T-cell (primary cell): ENCODE measurements around the gene GNPTG. TPM values are rescaled to one million over a fixed set of nuclear protein-coding genes. Genes with fewer than 3 reads are reported as not detected.

Experiments
- ATAC-seq, 4 experiments: fragments of 200-7000 bp in 3 of 4; fragments of 150-1000 bp in 1 of 4; cut with Tn5 transposase; replicated peaks in 1 of 4; 1 replicate in 3 of 4; 2 replicates in 1 of 4; pipeline ENCODE4 v1.10.0; 2021; ENCODE audit warnings: moderate library complexity in 3 of 4, mild to moderate bottlenecking in 2 of 4, moderate number of reproducible peaks in 1 of 4
- CTCF ChIA-PET, 2 donors: fragments of 300-600 bp; sonication (Branson Sonifier 250); formaldehyde crosslinking; loops; one replicate each; lab custom pipeline; 2022; ENCODE audit warnings: antibody characterized with exemption in 2 of 2; lab: Charles Lee
- POLR2A ChIA-PET, 2 donors: fragments of 300-600 bp; sonication (Branson Sonifier 250); formaldehyde crosslinking; loops; one replicate each; lab custom pipeline; 2022; ENCODE audit warnings: antibody characterized with exemption in 2 of 2; lab: Charles Lee
- DNase-seq, 35 experiments: peaks; one replicate each; pipeline versions ENCODE4 v3.0.0 to v3.0.0-alpha.2; 2013 to 2023
- H3K27ac ChIP-seq: one replicate; pipeline ENCODE4 v1.5.1; 2013; ENCODE audit warnings: low read length
- H3K27me3 ChIP-seq, 2 experiments: replicated peaks in 1 of 2; 1 replicate in 1 of 2; 2 replicates in 1 of 2; pipeline versions ENCODE4 v1.6.1 to v1.7.0; 2013; ENCODE audit warnings: low read length in 1 of 2, mixed read lengths in 1 of 2; ENCODE audit not compliant: control insufficient read depth in 2 of 2, insufficient read depth in 2 of 2; ENCODE audit errors: extremely low read depth in 1 of 2
- H3K36me3 ChIP-seq, 2 donors: 1 replicate in 1 of 2; 2 replicates in 1 of 2; pipeline versions ENCODE4 v1.6.1 to v1.7.0; 2013; ENCODE audit warnings: low read length in 1 of 2; ENCODE audit not compliant: control insufficient read depth in 2 of 2, insufficient read depth in 1 of 2; ENCODE audit errors: extremely low read depth in 1 of 2
- H3K4me1 ChIP-seq, 2 experiments: 1 replicate in 1 of 2; 2 replicates in 1 of 2; pipeline versions ENCODE4 v1.6.1 to v1.7.0; 2013; ENCODE audit warnings: low read length in 2 of 2, mixed read lengths in 1 of 2; ENCODE audit not compliant: insufficient read depth in 2 of 2, control insufficient read depth in 1 of 2; ENCODE audit errors: extremely low read depth in 1 of 2
- H3K4me3 ChIP-seq, 2 donors: 1 replicate in 1 of 2; 2 replicates in 1 of 2; pipeline versions ENCODE4 v1.5.1 to v1.7.0; 2013; ENCODE audit warnings: mild to moderate bottlenecking in 2 of 2, low read length in 1 of 2, moderate library complexity in 1 of 2; ENCODE audit not compliant: control insufficient read depth in 1 of 2; ENCODE audit errors: extremely low read depth in 1 of 2
- H3K9me3 ChIP-seq: 2 replicates; pipeline ENCODE4 v1.7.0; 2013
- H3K27ac Mint-ChIP-seq, 2 donors: one replicate each; pipeline ENCODE4 v1.8.0; 2020 to 2021; ENCODE audit warnings: mild to moderate bottlenecking in 2 of 2, mixed read lengths in 2 of 2
- H3K27me3 Mint-ChIP-seq, 2 donors: one replicate each; pipeline ENCODE4 v1.8.0; 2021 to 2022; ENCODE audit warnings: mixed read lengths in 2 of 2
- H3K36me3 Mint-ChIP-seq: one replicate; pipeline ENCODE4 v1.8.0; 2021; ENCODE audit warnings: mixed read lengths
- H3K4me1 Mint-ChIP-seq, 3 donors: one replicate each; pipeline ENCODE4 v1.8.0; 2020 to 2022; ENCODE audit warnings: mixed read lengths in 3 of 3, mild to moderate bottlenecking in 1 of 3
- H3K4me3 Mint-ChIP-seq, 3 donors: one replicate each; pipeline ENCODE4 v1.8.0; 2020 to 2022; ENCODE audit warnings: mild to moderate bottlenecking in 3 of 3, mixed read lengths in 3 of 3, moderate library complexity in 3 of 3
- H3K9me3 Mint-ChIP-seq, 3 donors: one replicate each; pipeline ENCODE4 v1.8.0; 2020 to 2022; ENCODE audit warnings: mixed read lengths in 3 of 3
- WGBS: methylation state at CpG from one replicate; pipeline ENCODE4 v1.1.5; 2013; ENCODE audit warnings: missing lambda C conversion rate; ENCODE audit not compliant: insufficient coverage; 5-methylcytosine and 5-hydroxymethylcytosine counted together
- total RNA-seq, 35 experiments: library from RNA in 6 of 35; stranded (reverse) in 6 of 35; fragments of 120-200 nt in 1 of 35; gene quantifications; one replicate each; pipeline versions ENCODE4 v1.2.1 to v1.2.4 and lab custom pipeline; 2013 to 2026

The GNPTG gene
- total RNA-seq, 5 donors from 2014 or later (not counting 1 experiment from before 2014, with no cell fraction given): 42.6 to 66.5 (median 63.1) TPM

DNA sequence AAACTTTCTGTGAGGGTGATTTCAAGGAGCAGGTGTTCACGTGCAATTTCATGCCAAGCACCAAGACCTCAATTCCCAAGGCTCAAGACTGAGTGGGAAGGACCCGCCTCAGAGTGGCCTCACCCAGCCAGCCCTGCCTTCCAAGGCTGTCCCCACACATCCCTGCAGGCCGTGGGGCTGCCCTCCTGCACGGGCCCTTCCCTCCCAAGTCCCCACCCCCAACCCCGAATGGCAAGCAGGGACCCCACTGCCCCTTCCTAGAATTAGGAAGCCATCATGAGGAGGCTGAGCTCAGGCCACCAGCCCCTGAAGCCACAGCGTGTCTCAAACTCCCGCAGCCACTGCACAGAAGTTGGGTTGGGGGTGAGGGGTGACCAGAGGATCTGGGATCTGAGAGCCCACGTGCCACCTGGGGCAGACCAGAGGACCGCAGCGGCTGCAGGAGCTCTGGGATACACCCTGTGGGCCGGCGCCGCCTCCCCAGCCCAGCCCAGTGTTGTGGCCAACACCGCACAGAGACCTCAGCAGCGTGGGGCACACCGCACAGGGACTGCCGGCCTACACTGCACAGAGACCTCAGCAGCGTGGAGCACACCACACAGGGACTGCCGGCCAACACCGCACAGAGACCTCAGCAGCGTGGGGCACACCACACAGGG is 20.7 kb downstream of the GNPTG start:
- DNase-seq: no peak
- no peak overlapping the region for H3K27ac Mint-ChIP-seq
- H3K9me3 ChIP-seq: no peaks in the 10 kb centered on the region
- no peaks in the 10 kb centered on the region for H3K27me3 ChIP-seq
- 90% methylated on average over 2 of the region's 21 CpGs for WGBS
- ATAC-seq: no peak
- no peaks in the 10 kb centered on the region for H3K4me1 ChIP-seq
- no peak overlapping the region for H3K4me3 Mint-ChIP-seq
- no peaks in the 10 kb centered on the region for H3K4me1 Mint-ChIP-seq
- ChIA-PET CTCF (interaction anchor here in 1 of 2 donors (0.7 kb wide), 1 partner anchor 88 kb away, joined by 3 read pairs; no protein-coding TSS in a partner anchor), POLR2A (no interaction called here)
- no peak overlapping the region for H3K27ac ChIP-seq
- H3K9me3 Mint-ChIP-seq: no peaks in the 10 kb centered on the region
- no peaks in the 10 kb centered on the region for H3K27me3 Mint-ChIP-seq
- H3K36me3 ChIP-seq: peaks cover 9 to 26% of the 10 kb centered on the region in 2 donors
- H3K36me3 Mint-ChIP-seq: peaks cover 3% of the 10 kb centered on the region
- no peak overlapping the region for H3K4me3 ChIP-seq

DNA sequence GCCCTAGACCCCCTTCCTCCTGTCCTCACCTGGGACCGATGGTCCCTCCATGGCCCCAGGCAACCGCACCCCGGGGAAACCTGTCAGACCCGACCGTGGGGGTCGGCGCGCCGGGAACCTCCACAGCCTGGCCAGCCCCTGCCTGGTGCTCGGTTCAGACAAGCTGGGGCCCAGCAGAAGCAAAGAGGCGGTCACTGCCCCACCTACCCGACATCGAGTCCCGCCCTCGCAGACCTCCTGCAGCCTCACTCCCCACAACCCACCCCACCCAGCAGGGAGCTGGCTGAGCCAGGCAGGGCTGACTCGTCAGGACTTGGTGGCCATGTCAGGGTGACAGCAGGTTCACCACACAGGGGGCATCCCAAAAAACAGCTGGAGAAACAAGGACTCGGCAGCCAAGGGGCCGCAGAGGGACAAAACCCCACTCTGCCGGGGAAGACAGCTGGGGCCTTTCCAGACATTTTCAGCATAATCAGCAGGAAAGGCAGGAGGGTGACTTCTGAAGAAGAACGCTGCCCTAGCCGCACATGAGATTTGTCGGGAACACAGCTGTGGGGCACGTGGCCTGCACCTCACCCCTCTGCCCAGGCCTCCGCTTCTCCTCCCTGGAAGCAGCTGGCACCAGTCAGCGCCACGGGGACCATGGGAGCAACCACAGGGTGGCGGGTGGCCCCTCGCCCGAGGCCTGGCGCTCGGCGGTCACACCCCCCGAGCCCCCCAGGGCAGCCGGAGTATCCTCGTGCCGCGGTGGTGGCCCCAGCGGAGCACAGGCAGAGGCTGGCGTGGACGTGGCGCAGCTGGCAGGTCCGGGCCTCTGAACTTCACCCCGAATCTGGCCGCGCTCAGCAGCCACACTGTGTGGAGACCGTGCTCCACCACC is 22.9 kb downstream of the GNPTG start:
- Mint-ChIP-seq H3K27me3 (no peaks in the 10 kb centered on the region), H3K4me1 (peaks cover 9 to 14% (median 10%) of the 10 kb centered on the region in 3 donors), H3K27ac (no peak overlapping the region), H3K36me3 (peaks cover 3% of the 10 kb centered on the region), H3K4me3 (no peak overlapping the region), H3K9me3 (no peaks in the 10 kb centered on the region)
- H3K9me3 ChIP-seq: no peaks in the 10 kb centered on the region
- peaks cover 18 to 20% of the 10 kb centered on the region in 2 donors for H3K36me3 ChIP-seq
- CTCF ChIA-PET: no interaction called here
- POLR2A ChIA-PET: interaction anchor here in 1 of 2 donors (0.7 kb wide), 1 partner anchor 32 kb away, joined by 3 read pairs; no protein-coding TSS in a partner anchor
- 96% methylated on average over 44 of the region's 46 CpGs for WGBS
- no peak for ATAC-seq
- no peak for DNase-seq
- H3K27ac ChIP-seq: no peak overlapping the region
- H3K4me1 ChIP-seq: peaks cover 0 to 12% of the 10 kb centered on the region in 2 experiments
- no peak overlapping the region for H3K4me3 ChIP-seq
- H3K27me3 ChIP-seq: peaks cover 0 to 2% of the 10 kb centered on the region in 2 experiments

DNA sequence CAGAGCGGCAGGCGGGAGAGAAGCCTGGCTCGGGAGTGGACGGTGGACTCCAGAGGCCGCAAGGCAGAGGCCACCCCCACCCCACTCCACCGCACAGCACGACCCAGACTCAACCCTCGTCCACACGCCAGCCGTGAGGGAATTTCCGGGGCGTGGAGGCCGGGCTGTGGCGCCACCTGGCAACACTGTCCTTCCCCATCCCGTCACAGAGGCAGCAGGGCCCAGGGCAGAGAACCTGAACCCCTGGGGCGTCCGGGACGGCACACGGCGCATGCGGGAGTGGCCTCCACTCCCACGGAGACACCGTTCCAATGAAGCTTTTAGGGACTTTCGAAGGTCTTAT is 23.5 kb downstream of the GNPTG start:
- ChIA-PET CTCF (no interaction called here), POLR2A (no interaction called here)
- peaks cover 3 to 18% of the 10 kb centered on the region in 2 experiments for H3K4me1 ChIP-seq
- WGBS: 96% methylated on average over 20 of the region's 24 CpGs
- Mint-ChIP-seq H3K4me1 (peaks cover 13 to 19% (median 14%) of the 10 kb centered on the region in 3 donors), H3K9me3 (no peaks in the 10 kb centered on the region), H3K36me3 (peaks cover 3% of the 10 kb centered on the region), H3K4me3 (no peak overlapping the region), H3K27ac (no peak overlapping the region), H3K27me3 (no peaks in the 10 kb centered on the region)
- DNase-seq (no peak), ATAC-seq (no peak)
- H3K27me3 ChIP-seq: peaks cover 0 to 2% of the 10 kb centered on the region in 2 experiments
- peaks cover 16 to 18% of the 10 kb centered on the region in 2 donors for H3K36me3 ChIP-seq
- no peak overlapping the region for H3K4me3 ChIP-seq
- H3K9me3 ChIP-seq: no peaks in the 10 kb centered on the region
- no peak overlapping the region for H3K27ac ChIP-seq

DNA sequence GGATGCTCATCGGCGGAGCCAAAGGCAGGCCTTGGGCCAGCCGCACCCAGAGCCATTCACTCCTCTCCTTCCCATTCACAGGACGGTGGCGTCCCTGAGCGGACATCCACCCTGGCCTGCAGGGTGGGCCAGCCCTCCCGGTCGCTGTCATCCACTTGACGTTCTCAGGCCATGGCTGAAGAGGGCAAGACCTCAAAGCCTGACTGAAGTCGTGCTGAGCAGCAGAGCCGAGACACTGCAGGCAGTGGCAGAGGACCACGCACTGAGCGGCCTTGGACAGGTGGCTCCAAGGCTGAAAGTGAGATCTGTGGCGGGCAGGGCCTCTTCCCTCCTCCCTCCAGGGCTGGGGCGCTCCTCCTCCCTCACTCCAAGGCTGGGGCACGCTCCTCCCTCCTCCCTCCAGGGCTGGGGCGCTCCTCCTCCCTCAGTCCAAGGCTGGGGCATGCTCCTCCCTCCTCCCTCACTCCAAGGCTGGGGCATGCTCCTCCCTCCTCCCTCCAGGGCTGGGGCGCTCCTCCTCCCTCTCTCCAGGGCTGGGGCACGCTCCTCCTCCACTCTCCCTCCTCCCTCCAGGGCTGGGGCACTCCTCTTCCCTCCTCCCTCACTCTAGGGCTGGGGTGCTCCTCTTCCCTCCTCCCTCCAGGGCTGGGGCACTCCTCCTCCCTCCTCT is 24.1 kb downstream of the GNPTG start:
- DNase-seq: no peak
- 96% methylated on average over 14 of the region's 19 CpGs for WGBS
- peaks cover 14 to 18% of the 10 kb centered on the region in 2 donors for H3K36me3 ChIP-seq

DNA sequence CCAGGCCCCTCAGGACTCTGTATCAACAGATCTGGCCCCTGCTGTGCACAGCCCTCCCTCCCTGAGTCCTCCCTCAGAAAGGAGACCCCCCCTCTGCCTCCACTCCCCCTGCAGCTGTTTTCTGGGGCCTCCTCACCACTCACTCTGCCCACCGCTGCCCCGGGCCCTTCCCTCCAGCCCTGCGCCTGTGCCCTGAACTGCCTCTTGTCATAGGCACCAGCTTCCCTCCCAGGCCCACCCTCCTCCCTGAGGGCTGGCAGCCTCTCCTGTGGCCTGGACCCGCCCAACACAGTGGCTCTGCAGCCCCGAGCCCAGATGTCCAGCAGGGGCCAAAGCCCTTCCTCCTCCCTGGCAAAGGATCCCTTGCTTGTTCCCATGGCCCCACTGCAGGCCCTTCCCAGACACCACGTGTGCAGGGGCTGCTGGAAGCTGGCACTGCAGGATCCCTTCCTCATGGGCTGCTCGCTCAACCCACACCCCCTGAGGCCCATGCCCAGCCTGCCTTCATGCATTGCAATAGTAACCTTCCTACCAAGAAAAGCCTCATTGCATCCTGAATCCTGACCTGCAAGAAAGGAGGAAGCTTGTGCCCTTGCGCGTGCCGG is 25.8 kb downstream of the GNPTG start:
- Histone ChIP-seq H3K36me3 (peaks cover 19 to 21% of the 10 kb centered on the region in 2 donors), H3K27me3 (peaks cover 0 to 2% of the 10 kb centered on the region in 2 experiments), H3K4me1 (peaks cover 3 to 20% of the 10 kb centered on the region in 2 experiments), H3K27ac (no peak overlapping the region), H3K4me3 (no peak overlapping the region), H3K9me3 (no peaks in the 10 kb centered on the region)
- ATAC-seq: no peak
- Mint-ChIP-seq H3K27ac (peak overlapping the region in 1 of 2 donors; percentile 6), H3K27me3 (no peaks in the 10 kb centered on the region), H3K4me3 (peak overlapping the region in 1 of 3 donors; percentile 66), H3K36me3 (peaks cover 11% of the 10 kb centered on the region), H3K4me1 (peaks cover 15 to 20% (median 16%) of the 10 kb centered on the region in 3 donors), H3K9me3 (no peaks in the 10 kb centered on the region)
- no peak for DNase-seq
- WGBS: 95% methylated on average over 10 of the region's 10 CpGs
- POLR2A ChIA-PET: no interaction called here
- CTCF ChIA-PET: no interaction called here

More for the DNA sequence above, 24.1 kb downstream of the GNPTG start:
- no peak overlapping the region for H3K4me3 Mint-ChIP-seq
- peaks cover 3 to 20% of the 10 kb centered on the region in 2 experiments for H3K4me1 ChIP-seq
- no peak overlapping the region for H3K27ac Mint-ChIP-seq
- H3K27ac ChIP-seq: no peak overlapping the region
- H3K27me3 ChIP-seq: peaks cover 0 to 2% of the 10 kb centered on the region in 2 experiments
- H3K36me3 Mint-ChIP-seq: peaks cover 3% of the 10 kb centered on the region
- ATAC-seq: no peak
- no peaks in the 10 kb centered on the region for H3K9me3 ChIP-seq
- CTCF ChIA-PET: no interaction called here
- H3K4me1 Mint-ChIP-seq: peaks cover 15 to 20% (median 16%) of the 10 kb centered on the region in 3 donors
- POLR2A ChIA-PET: no interaction called here
- H3K4me3 ChIP-seq: no peak overlapping the region
- no peaks in the 10 kb centered on the region for H3K27me3 Mint-ChIP-seq
- no peaks in the 10 kb centered on the region for H3K9me3 Mint-ChIP-seq
